ENCODE results near the gene PTPRG. TPM values are rescaled to one million over a fixed set of nuclear protein-coding genes. Genes with fewer than 3 reads are reported as not detected.

PTPRG gene
- total and polyA plus RNA-seq, 10 of the 15 experiments (the other 5 are each of a cell fraction or from before 2014, with no cell fraction given): 0.29 to 20.7 (median 1.4) TPM

DNA sequence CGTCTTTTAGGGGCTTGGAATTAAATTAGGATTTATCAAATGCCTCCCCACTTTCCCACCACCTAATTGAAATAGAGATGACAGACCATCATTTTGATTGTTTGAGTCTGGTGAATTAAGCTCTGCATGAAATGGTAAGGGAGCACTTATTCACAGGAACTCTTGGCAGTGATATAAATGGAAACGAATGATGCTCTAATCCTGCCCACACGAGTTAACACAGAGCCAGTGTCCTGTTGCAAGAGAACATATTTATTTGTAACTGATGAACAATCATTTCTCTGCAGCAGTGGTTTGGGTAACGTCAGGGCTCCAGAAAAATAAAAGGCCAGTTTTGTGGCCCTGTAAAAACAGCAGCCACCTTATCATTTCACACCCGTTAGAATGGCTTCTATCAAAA, 648.6 kb downstream of the PTPRG start (continued):
- TF ChIP-seq HDAC2 (IDR thresholded peaks at IDR 0.05): no peak
- TF ChIP-seq RBBP5 (conservative IDR thresholded peaks at IDR 0.05): no peak
- no peak for TF ChIP-seq JUNB (IDR thresholded peaks at IDR 0.05)
- no peak for TF ChIP-seq POLR2AphosphoS2 (IDR thresholded peaks at IDR 0.05; ENCODE audit: low read depth, low read length)
- no peak for TF ChIP-seq CHD2 (IDR thresholded peaks at IDR 0.05; ENCODE audit: borderline replicate concordance, low read depth, low read length)
- TF ChIP-seq SIX5 (IDR thresholded peaks at IDR 0.05; ENCODE audit: low read depth, low read length, severe bottlenecking): no peak
- TF ChIP-seq MYC (IDR thresholded peaks at IDR 0.05; ENCODE audit: insufficient read depth, insufficient read length, insufficient replicate concordance, low read length, severe bottlenecking): no peak
- no peak for TF ChIP-seq ATF7 (IDR thresholded peaks at IDR 0.05; ENCODE audit: low read depth)
- TF ChIP-seq SP1 (IDR thresholded peaks at IDR 0.05; ENCODE audit: low read depth, low read length): no peak
- TF ChIP-seq SUPT20H (IDR thresholded peaks at IDR 0.05; ENCODE audit: borderline replicate concordance, control insufficient read depth, low read depth, low read length): no peak
- TF ChIP-seq BMI1 (IDR thresholded peaks at IDR 0.05; ENCODE audit: borderline replicate concordance): no peak

DNA sequence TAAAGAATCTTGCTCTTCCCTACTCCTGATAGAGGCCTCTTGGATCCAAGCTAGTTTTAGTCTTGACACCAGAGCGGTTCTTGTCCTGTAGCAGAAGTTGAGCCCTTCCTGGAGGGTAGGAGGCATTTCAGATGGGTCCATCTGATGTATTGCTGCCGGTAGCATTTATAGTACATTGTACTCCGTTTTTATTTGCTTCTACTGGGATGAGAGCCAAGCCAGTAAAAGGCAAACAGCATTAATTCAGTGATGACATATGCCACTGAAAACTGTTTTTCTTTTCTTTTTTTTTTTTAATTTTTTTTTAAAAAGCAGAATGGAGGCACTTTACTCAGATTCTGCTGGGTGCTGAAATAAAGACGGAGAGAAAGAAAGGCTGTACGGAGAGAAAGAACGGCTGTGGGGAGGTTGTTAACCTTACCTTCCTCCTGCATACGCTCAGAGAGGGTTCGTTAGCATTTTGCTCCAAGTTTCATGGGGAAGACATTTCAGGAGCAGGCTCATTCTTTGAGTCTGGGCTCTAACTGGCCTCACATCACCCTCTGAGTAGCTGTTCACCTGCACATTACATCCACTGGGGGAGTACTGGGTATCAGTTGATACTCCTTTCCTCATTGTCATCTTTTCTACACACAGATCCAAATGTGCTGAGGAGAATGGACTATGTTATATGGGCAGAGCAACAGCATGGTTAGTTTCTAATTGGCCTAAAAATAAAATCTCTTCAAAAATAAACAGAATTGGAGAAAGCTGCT, 650.5 kb downstream of the PTPRG start:
- Histone ChIP-seq H3K9me3 (replicated peaks; ENCODE audit: control insufficient read depth, insufficient read depth, low read length) (no peaks in the 10 kb centered on the region), H2AFZ (ENCODE audit: control insufficient read depth, low read depth, low read length) (no peak overlapping the region), H3K79me2 (ENCODE audit: control insufficient read depth, insufficient read depth, low read length) (no peaks in the 10 kb centered on the region), H3K36me3 (ENCODE audit: control insufficient read depth in 2 of 2, insufficient read depth in 2 of 2, low read length in 1 of 2) (no peaks in the 10 kb centered on the region), H4K20me1 (ENCODE audit: control insufficient read depth, insufficient read depth) (no peaks in the 10 kb centered on the region), H3K4me3 (no peak overlapping the region), H3K4me2 (ENCODE audit: control insufficient read depth, insufficient read depth) (no peak overlapping the region), H3K4me1 (ENCODE audit: control insufficient read depth, insufficient read depth, low read length) (no peaks in the 10 kb centered on the region), H3K27me3 (replicated peaks in 1 of 2; ENCODE audit: control insufficient read depth in 2 of 2, insufficient read depth in 2 of 2, low read length in 1 of 2) (no peaks in the 10 kb centered on the region), H3K27ac (ENCODE audit: control insufficient read depth, insufficient read depth) (no peak overlapping the region), H3K9ac (ENCODE audit: control insufficient read depth, insufficient read depth, low read length) (no peak overlapping the region)
- ChIA-PET SMC1A (ENCODE audit: uncharacterized antibody, unreplicated experiment) (interaction anchor here (0.6 to 1.4 kb wide), 5 partner anchors 9 to 353 kb away, joined by 3 to 6 read pairs (median 3); no protein-coding TSS in a partner anchor), RAD21 (ENCODE audit: unreplicated experiment) (interaction anchor here (0.6 to 1.0 kb wide), 2 partner anchors 11 to 147 kb away, joined by 3 read pairs; no protein-coding TSS in a partner anchor), CTCF (interaction anchor here (1.1 to 2.6 kb wide), 2 partner anchors 11 to 15 kb away, joined by 3 to 15 read pairs; no protein-coding TSS in a partner anchor), POLR2A (interaction anchor here (0.9 kb wide), 1 partner anchor 26 kb away, joined by 3 read pairs; no protein-coding TSS in a partner anchor)
- intact Hi-C loops (cut with micrococcal nuclease; ENCODE audit: unreplicated experiment) (no loop called here), in situ Hi-C loops (cut with MboI) (no loop called here)
- WGBS (ENCODE audit: insufficient coverage, insufficient replicate concordance, low lambda C conversion rate, missing lambda C conversion rate): 45% methylated on average over 8 of the region's 8 CpGs
- DNase-seq (ENCODE audit: low read depth, low spot score) (no peak), FAIRE-seq (no peak), ATAC-seq (no peak)
- no TSS peak for BruUV-seq (replicated peaks)
- TF ChIP-seq HDAC2 (IDR thresholded peaks at IDR 0.05) (no peak), EGR1 (IDR thresholded peaks at IDR 0.05; ENCODE audit: borderline replicate concordance in 1 of 2, low read depth in 2 of 2, low read length in 2 of 2) (no peak), NFXL1 (IDR thresholded peaks at IDR 0.05; ENCODE audit: borderline replicate concordance) (no peak), EZH2 (IDR thresholded peaks at IDR 0.05; ENCODE audit: borderline replicate concordance, control insufficient read depth, low read depth, low read length) (no peak), MTA3 (IDR thresholded peaks at IDR 0.05; ENCODE audit: borderline replicate concordance, low read length) (no peak), TAF1 (IDR thresholded peaks at IDR 0.05; ENCODE audit: borderline replicate concordance, low read depth, low read length) (no peak)
- TF ChIP-seq, protein P1, sequence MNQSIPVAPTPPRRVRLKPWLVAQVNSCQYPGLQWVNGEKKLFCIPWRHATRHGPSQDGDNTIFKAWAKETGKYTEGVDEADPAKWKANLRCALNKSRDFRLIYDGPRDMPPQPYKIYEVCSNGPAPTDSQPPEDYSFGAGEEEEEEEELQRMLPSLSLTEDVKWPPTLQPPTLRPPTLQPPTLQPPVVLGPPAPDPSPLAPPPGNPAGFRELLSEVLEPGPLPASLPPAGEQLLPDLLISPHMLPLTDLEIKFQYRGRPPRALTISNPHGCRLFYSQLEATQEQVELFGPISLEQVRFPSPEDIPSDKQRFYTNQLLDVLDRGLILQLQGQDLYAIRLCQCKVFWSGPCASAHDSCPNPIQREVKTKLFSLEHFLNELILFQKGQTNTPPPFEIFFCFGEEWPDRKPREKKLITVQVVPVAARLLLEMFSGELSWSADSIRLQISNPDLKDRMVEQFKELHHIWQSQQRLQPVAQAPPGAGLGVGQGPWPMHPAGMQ (IDR thresholded peaks at IDR 0.05; ENCODE audit: borderline replicate concordance): no peak
